Spleen (tissue), 11 donors: ENCODE results near the gene BTRC. TPM values are rescaled to one million over a fixed set of nuclear protein-coding genes. Genes with fewer than 3 reads are reported as not detected.

ENCODE experiments used
- DNase-seq: peaks from one replicate; pipeline ENCODE4 v3.0.0-alpha.2; 2020
- H3K27ac ChIP-seq, 8 donors: fragments of 200-600 bp; sonication (generic) in 7 of 8; 1 replicate in 4 of 8; 2 replicates in 4 of 8; pipeline versions ENCODE4 v1.5.0 to v1.8.0; 2016 to 2021; ENCODE audit warnings: inconsistent platforms in 4 of 8, mild to moderate bottlenecking in 4 of 8, moderate library complexity in 1 of 8
- H3K27me3 ChIP-seq, 7 donors: fragments of 200-600 bp; sonication (generic) in 6 of 7; replicated peaks in 1 of 7; 1 replicate in 4 of 7; 2 replicates in 3 of 7; pipeline versions ENCODE4 v1.5.0 to v1.8.0; 2016 to 2021; ENCODE audit warnings: inconsistent platforms in 3 of 7, mild to moderate bottlenecking in 1 of 7
- H3K36me3 ChIP-seq, 6 donors: fragments of 200-600 bp; sonication (generic) in 5 of 6; 1 replicate in 4 of 6; 2 replicates in 2 of 6; pipeline versions ENCODE4 v1.5.0 to v1.8.0; 2016 to 2021; ENCODE audit warnings: inconsistent platforms in 2 of 6
- H3K4me1 ChIP-seq, 6 donors: fragments of 200-600 bp; sonication (generic) in 5 of 6; 1 replicate in 3 of 6; 2 replicates in 3 of 6; pipeline versions ENCODE4 v1.5.0 to v1.8.0; 2016 to 2021; ENCODE audit warnings: inconsistent platforms in 3 of 6
- H3K4me3 ChIP-seq, 8 donors: fragments of 200-600 bp; sonication (generic) in 7 of 8; 1 replicate in 4 of 8; 2 replicates in 4 of 8; pipeline versions ENCODE4 v1.5.0 to v1.8.0; 2016 to 2021; ENCODE audit warnings: inconsistent platforms in 4 of 8, mild to moderate bottlenecking in 4 of 8, moderate library complexity in 2 of 8
- H3K9me3 ChIP-seq, 8 donors: fragments of 200-600 bp; sonication (generic) in 7 of 8; 1 replicate in 4 of 8; 2 replicates in 4 of 8; pipeline versions ENCODE4 v1.5.0 to v1.8.0; 2016 to 2021; ENCODE audit warnings: inconsistent platforms in 4 of 8
- POLR2A ChIP-seq, 3 donors: fragments of 450-650 bp; IDR thresholded peaks; one replicate each; pipeline ENCODE4 v1.5.1; 2017; ENCODE audit warnings: antibody characterized with exemption in 3 of 3, mild to moderate bottlenecking in 1 of 3
- POLR2AphosphoS5 ChIP-seq, 3 donors: sonication (generic); formaldehyde crosslinking; IDR thresholded peaks; one replicate each; pipeline ENCODE4 v1.5.1; 2017; ENCODE audit warnings: antibody characterized with exemption in 3 of 3
- WGBS, 5 donors: extraction: QIAGEN DNeasy Blood & Tissue Kit in 3 of 5; methylation state at CpG; one replicate each; pipeline versions ENCODE4 v1.1.5 to v1.1.7; 2013 to 2018; 5-methylcytosine and 5-hydroxymethylcytosine counted together
- intact Hi-C: fragments of 100-400 bp; cut with DNase I; formaldehyde crosslinking; loops from one replicate; pipeline ENCODE4 v1.15.0; 2023; ENCODE audit warnings: low total_unique reads
- polyA plus RNA-seq, 3 donors: library from polyadenylated mRNA; stranded (reverse); fragments of 200-250 nt; gene quantifications; one replicate each; pipeline ENCODE4 v1.2.1, GENCODE V29; 2013
- total RNA-seq, 7 donors: library from RNA; depleted of rRNA in 3 of 7; stranded (reverse); fragments of >200 nt in 3 of 7; fragmentation: NEBNext Ultra II Directional in 4 of 7; extraction: Animal tissue kit (Norgen Biotek cat#: 25700) in 4 of 7; gene quantifications; one replicate each; pipeline versions ENCODE4 v1.1.0 to v1.2.1, GENCODE V29; 2016 to 2021
- TF ChIP-seq, protein P1 (sequence below), 11 experiments: fragments of 200-600 bp in 7 of 11; fragments of 450-650 bp in 4 of 11; sonication (generic) in 4 of 11; IDR thresholded peaks in 8 of 11; conservative IDR thresholded peaks in 3 of 11; 1 replicate in 7 of 11; 2 replicates in 4 of 11; pipeline versions ENCODE4 v1.4.0 to v1.8.0; 2016 to 2021; ENCODE audit warnings: antibody characterized with exemption in 11 of 11, inconsistent platforms in 4 of 11, mild to moderate bottlenecking in 1 of 11
- donor health status: healthy with polysubstance abuse.
- donor health status: DM: no; HTN: no; CAD: no; lungs with moderate emphysema.
- donor health status: DM: no; HTN: no; CAD: no.
- donor health status: Bipolar disorder and iron deficiency.
- donor health status: healthy.
- donor health status: DM: no; HTN: no; CAD: no.
- donor health status: DM: yes; HTN: yes; CAD: no.

BTRC gene
- total and polyA plus RNA-seq, 10 donors = 2.7 to 23.9 (median 19.3) TPM

DNA sequence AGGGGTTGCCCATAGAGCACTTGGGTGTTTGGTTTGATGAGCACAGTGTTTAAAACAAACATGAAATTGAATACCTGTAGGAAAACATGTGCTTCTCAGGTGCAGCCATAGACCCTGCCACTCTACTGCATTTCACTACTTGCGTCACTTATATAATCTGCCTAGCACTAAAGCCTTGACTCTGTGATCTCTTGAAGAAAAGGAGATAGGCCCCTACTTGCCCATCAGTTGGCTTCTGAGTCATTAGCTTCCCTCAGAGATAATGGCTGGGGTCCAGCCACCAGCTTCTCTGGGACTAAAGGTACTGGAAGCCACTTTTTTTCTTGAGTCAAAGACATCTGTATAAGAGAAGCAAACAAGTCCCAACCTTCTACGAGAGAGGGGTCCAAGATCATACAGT lies 45.9 kb upstream of the BTRC start:
- Histone ChIP-seq H3K36me3 (no peaks in the 10 kb centered on the region), H3K27ac (no peak overlapping the region), H3K27me3 (peaks cover 0 to 98% (median 39%) of the 10 kb centered on the region in 7 donors), H3K4me3 (no peak overlapping the region), H3K9me3 (no peaks in the 10 kb centered on the region), H3K4me1 (peaks cover 0 to 14% (median 4%) of the 10 kb centered on the region in 6 donors)
- intact Hi-C loops = no loop called here
- DNase-seq = no peak
- no peak for TF ChIP-seq POLR2AphosphoS5 (IDR thresholded peaks at IDR 0.05)
- TF ChIP-seq, protein P1, sequence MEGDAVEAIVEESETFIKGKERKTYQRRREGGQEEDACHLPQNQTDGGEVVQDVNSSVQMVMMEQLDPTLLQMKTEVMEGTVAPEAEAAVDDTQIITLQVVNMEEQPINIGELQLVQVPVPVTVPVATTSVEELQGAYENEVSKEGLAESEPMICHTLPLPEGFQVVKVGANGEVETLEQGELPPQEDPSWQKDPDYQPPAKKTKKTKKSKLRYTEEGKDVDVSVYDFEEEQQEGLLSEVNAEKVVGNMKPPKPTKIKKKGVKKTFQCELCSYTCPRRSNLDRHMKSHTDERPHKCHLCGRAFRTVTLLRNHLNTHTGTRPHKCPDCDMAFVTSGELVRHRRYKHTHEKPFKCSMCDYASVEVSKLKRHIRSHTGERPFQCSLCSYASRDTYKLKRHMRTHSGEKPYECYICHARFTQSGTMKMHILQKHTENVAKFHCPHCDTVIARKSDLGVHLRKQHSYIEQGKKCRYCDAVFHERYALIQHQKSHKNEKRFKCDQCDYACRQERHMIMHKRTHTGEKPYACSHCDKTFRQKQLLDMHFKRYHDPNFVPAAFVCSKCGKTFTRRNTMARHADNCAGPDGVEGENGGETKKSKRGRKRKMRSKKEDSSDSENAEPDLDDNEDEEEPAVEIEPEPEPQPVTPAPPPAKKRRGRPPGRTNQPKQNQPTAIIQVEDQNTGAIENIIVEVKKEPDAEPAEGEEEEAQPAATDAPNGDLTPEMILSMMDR (IDR thresholded peaks at IDR 0.05 in 8 of 11, conservative IDR thresholded peaks at IDR 0.05 in 3 of 11) = no peak
- no peak for TF ChIP-seq POLR2A (IDR thresholded peaks at IDR 0.05)
- WGBS, 5 donors = 65 to 100% (median 90%) methylated on average over 2 of the region's 2 CpGs

DNA sequence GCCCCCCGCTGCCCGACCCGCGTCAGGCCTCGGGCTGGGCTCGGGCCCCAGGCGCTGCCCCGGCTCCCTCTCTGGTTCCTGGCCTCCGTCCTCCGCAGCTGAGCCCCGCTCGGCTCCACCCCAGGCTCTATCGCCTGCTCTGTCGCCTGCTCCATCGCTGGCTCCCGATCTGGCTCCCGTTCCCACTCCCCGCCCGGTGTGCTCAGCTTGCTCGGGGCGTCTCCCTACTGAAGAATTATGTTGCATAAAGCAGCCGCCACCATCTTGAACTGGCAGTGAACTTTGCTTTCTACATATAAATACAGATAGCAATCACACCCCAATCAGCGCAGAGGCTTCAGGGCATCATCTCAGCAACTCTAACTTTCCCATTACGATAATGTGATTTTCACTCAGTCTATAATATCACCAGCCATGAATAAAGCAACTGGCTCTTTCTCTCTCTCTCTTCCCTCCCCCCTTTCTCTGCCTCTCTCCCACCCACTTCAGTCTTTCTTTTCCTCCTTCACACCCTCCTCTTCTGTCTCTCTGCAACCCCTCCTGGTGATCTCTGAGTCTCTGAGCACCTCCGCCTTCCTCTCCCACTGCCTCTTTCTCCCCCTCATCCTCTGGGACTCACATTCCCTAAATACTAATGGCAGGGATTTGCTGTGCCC lies 43.3 kb upstream of the BTRC start:
- TF ChIP-seq, protein P1 (IDR thresholded peaks at IDR 0.05 in 8 of 11, conservative IDR thresholded peaks at IDR 0.05 in 3 of 11) = no peak
- TF ChIP-seq POLR2A (IDR thresholded peaks at IDR 0.05) (no peak), POLR2AphosphoS5 (IDR thresholded peaks at IDR 0.05) (no peak)
- H3K36me3 ChIP-seq = no peaks in the 10 kb centered on the region
- 11 to 29% (median 16%) methylated on average over 16 to 25 of the region's 25 CpGs for WGBS, 5 donors
- H3K4me3 ChIP-seq = peak overlapping the region in 2 of 8 donors; percentile 9 to 24
- H3K9me3 ChIP-seq = no peaks in the 10 kb centered on the region
- DNase-seq = peak; percentile 68
- H3K27me3 ChIP-seq = peaks cover 0 to 89% (median 39%) of the 10 kb centered on the region in 7 donors
- H3K4me1 ChIP-seq = peaks cover 0 to 14% (median 4%) of the 10 kb centered on the region in 6 donors
- intact Hi-C loops = no loop called here
- no peak overlapping the region for H3K27ac ChIP-seq

DNA sequence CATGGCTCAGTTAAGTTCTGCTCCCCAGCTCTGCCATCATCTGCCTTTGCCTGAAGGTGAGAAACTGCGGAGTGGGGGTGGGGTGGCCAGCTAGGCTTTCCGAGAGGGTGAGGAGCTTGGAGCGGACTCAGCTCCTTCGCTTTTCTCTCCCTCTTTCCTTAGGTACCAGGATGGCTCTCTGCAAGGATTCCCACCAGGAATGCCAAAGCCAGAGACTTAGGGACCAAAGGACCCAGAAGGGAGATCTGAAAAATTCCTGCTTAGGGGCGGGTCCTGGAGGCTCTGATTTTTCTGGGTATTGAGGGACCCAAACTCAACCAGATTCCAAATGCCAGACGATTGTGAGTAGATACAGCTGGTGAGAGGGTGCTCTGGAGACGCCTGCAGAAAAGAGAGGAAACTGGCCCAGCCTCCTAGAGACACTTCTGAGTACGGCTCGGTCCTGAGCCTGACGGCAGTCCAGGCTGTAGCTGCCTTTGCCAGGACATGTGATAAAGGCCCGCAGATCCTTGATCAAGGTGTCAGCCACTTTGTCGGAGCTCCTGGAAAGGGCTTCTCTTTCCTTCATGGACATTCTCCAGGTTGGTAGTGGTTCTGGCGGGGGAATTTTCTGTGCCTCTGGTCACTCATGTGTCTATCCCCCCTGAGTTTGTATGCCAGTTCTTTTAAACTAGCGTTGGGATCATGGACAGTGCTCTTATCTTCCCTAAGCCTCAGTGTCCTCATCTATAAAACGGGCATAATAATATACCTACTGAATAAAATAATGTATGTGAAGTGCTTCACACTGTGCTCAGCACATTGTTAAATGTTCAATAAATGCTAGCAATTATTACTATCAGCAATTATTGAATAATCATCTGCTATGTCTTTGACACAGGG lies 42.5 kb upstream of the BTRC start:
- DNase-seq = peak; percentile 37
- Histone ChIP-seq H3K27ac (no peak overlapping the region), H3K36me3 (no peaks in the 10 kb centered on the region), H3K27me3 (peaks cover 0 to 84% (median 39%) of the 10 kb centered on the region in 7 donors), H3K4me3 (peak overlapping the region in 2 of 8 donors; percentile 4 to 24), H3K9me3 (no peaks in the 10 kb centered on the region), H3K4me1 (peaks cover 0 to 14% (median 4%) of the 10 kb centered on the region in 6 donors)
- TF ChIP-seq POLR2AphosphoS5 (IDR thresholded peaks at IDR 0.05) (no peak), POLR2A (IDR thresholded peaks at IDR 0.05) (no peak)
- TF ChIP-seq, protein P1 (IDR thresholded peaks at IDR 0.05 in 8 of 11, conservative IDR thresholded peaks at IDR 0.05 in 3 of 11) = no peak
- 28 to 33% (median 29%) methylated on average over 15 of the region's 15 CpGs for whole genome bisulfite sequencing, 5 donors
- intact Hi-C loops = no loop called here
